Vagina (tissue), 2 donors: ENCODE results near the gene GRIK3. TPM values are rescaled to one million over a fixed set of nuclear protein-coding genes. Genes with fewer than 3 reads are reported as not detected.

Experiments used
- DNase-seq, 2 donors: peaks; one replicate each; pipeline ENCODE4 v3.0.0-alpha.2; 2017; ENCODE audit errors: extremely low spot score in 2 of 2
- H3K27ac ChIP-seq: fragments of 200-600 bp; sonication (generic); one replicate; pipeline ENCODE4 v1.5.1; 2019
- H3K27me3 ChIP-seq: fragments of 200-600 bp; sonication (generic); one replicate; pipeline ENCODE4 v1.5.1; 2019
- H3K36me3 ChIP-seq, 2 donors: fragments of 200-600 bp; sonication (generic); one replicate each; pipeline ENCODE4 v1.5.1; 2017 to 2019
- H3K4me1 ChIP-seq: fragments of 200-600 bp; sonication (generic); one replicate; pipeline ENCODE4 v1.5.1; 2019
- H3K4me3 ChIP-seq, 2 donors: fragments of 200-600 bp; sonication (generic); 1 replicate in 1 of 2; 2 replicates in 1 of 2; pipeline ENCODE4 v1.5.1; 2016 to 2019
- H3K9me3 ChIP-seq: fragments of 200-600 bp; sonication (generic); one replicate; pipeline ENCODE4 v1.5.1; 2019
- POLR2A ChIP-seq, 2 donors: fragments of 450-650 bp; IDR thresholded peaks; one replicate each; pipeline ENCODE4 v1.6.1; 2017; ENCODE audit warnings: antibody characterized with exemption in 2 of 2, mild to moderate bottlenecking in 2 of 2, moderate library complexity in 2 of 2
- POLR2AphosphoS5 ChIP-seq, 2 donors: sonication (generic); formaldehyde crosslinking; IDR thresholded peaks; one replicate each; pipeline ENCODE4 v1.9.0; 2017; ENCODE audit warnings: antibody characterized with exemption in 2 of 2, mild to moderate bottlenecking in 2 of 2, low read depth in 1 of 2; ENCODE audit not compliant: insufficient read depth in 1 of 2
- intact Hi-C: fragments of 100-400 bp; cut with DNase I; formaldehyde crosslinking; loops from one replicate; pipeline ENCODE4 v1.15.1; 2023
- total RNA-seq: library from RNA; depleted of rRNA; stranded (reverse); fragments of >200 nt; gene quantifications from one replicate; pipeline ENCODE4 v1.2.3, GENCODE V29; 2016
- TF ChIP-seq, protein P1 (sequence below), 3 experiments: fragments of 450-650 bp in 2 of 3; fragments of 200-600 bp in 1 of 3; sonication (generic) in 1 of 3; IDR thresholded peaks; one replicate each; pipeline ENCODE4 v1.5.1; 2017 to 2019; ENCODE audit warnings: antibody characterized with exemption in 3 of 3, mild to moderate bottlenecking in 2 of 3, moderate library complexity in 2 of 3

The GRIK3 gene
- total RNA-seq, 1 donor from 2014 or later: 0.74 TPM

DNA sequence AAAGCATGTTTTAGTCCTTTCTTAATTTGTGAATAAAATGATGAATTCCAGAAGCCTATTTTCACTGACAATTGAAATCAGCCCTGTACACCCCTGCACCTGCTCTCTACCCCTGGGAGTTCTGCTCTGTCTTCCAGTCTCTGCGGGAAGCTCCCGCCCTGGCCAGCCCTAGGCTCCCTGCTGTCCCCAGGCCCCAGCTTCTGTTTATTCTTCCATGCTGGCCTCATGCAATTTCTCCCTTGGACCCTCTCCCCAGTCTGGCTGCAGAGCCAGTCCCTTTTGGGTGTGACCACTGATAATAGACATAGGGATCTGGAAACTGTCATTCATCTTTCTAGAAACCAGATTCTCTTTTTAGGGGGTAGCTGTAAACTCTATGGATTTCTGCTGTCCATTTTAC, 258.6 kb downstream of the GRIK3 start:
- Histone ChIP-seq H3K9me3 (no peaks in the 10 kb centered on the region), H3K4me3 (no peak overlapping the region), H3K27ac (no peak overlapping the region), H3K27me3 (no peaks in the 10 kb centered on the region), H3K36me3 (no peaks in the 10 kb centered on the region), H3K4me1 (no peaks in the 10 kb centered on the region)
- intact Hi-C loops: no loop called here
- no peak for DNase-seq
- TF ChIP-seq POLR2AphosphoS5 (IDR thresholded peaks at IDR 0.05; ENCODE audit: insufficient read depth in 1 of 2, low read depth in 1 of 2): no peak
- no peak for TF ChIP-seq POLR2A (IDR thresholded peaks at IDR 0.05)
- TF ChIP-seq, protein P1, sequence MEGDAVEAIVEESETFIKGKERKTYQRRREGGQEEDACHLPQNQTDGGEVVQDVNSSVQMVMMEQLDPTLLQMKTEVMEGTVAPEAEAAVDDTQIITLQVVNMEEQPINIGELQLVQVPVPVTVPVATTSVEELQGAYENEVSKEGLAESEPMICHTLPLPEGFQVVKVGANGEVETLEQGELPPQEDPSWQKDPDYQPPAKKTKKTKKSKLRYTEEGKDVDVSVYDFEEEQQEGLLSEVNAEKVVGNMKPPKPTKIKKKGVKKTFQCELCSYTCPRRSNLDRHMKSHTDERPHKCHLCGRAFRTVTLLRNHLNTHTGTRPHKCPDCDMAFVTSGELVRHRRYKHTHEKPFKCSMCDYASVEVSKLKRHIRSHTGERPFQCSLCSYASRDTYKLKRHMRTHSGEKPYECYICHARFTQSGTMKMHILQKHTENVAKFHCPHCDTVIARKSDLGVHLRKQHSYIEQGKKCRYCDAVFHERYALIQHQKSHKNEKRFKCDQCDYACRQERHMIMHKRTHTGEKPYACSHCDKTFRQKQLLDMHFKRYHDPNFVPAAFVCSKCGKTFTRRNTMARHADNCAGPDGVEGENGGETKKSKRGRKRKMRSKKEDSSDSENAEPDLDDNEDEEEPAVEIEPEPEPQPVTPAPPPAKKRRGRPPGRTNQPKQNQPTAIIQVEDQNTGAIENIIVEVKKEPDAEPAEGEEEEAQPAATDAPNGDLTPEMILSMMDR (IDR thresholded peaks at IDR 0.05): no peak

DNA sequence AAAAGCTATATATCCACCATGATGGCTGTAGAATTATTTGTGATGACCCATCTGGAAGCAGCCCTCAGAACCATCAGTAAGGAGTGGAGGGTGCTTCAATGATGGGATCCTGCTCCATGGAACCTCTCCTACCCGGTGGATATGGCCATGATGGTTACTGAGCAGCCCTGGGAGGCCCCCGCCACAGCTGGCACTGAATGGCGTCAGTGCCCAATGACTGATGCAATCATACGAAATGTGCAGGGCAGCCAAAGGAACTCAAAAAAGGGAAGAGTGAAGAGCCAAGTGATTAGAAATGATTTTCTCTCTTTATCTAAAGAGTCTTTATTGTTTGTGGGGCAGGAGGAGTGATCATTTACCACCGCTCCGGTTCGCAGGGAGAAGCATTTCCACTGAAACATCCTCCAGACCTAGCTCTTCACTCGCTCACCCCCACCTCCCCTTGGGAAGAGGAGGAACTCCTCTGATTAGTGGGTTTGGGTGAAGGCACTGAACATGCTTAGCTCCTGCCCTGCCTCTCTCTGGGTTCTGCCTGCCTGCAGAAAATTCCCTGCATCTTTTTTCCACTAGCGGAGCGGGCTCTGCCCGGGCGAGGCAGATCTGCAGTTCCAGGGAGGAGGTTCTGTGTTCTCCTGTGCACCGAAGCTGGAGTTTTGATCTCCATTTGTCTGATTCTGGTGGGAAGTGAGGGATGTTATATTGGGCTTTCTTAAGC, 260.3 kb downstream of the GRIK3 start:
- no peaks in the 10 kb centered on the region for H3K27me3 ChIP-seq
- DNase-seq: no peak
- TF ChIP-seq, protein P1 (IDR thresholded peaks at IDR 0.05): no peak
- no peak for TF ChIP-seq POLR2A (IDR thresholded peaks at IDR 0.05)
- TF ChIP-seq POLR2AphosphoS5 (IDR thresholded peaks at IDR 0.05; ENCODE audit: insufficient read depth in 1 of 2, low read depth in 1 of 2): no peak

DNA sequence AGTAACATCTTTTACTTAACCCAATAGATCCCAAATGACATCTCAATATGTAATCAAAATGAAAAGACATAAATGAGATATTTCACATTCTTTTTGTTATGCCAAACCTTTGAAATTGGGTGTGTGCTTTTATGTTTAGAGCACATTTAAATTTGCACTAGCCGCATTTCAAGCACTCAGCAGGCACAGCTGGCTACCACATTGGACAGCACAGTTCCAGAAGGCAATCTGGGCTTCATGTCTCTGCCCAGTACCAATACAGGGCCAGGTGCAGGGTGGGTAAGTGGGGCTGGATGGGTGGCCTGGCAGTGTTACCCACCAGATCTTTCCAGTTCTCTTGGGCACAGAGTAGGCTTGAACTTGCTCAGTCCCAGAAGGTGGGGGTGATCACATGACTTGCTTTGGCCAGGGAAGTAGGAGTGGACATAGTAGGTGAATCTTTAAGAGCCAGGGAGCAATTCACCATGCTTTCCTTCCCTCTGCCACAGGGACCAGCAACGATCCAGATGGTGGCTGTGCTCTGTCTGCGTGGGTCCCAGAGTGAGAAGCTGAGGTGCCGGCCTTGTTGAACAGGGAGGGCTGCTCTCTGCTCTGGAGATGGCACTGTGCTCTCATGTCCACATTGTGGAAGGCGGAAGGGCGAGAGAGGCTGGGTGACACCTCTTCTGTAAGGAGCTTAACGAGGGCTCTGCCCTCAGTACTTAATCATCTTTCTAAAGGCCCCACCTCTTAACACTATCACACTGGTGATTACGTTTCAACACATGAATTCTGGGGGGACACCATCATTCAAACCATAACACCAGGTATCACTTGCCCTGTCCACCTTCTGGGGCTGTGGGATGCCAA, 261.4 kb downstream of the GRIK3 start:
- intact Hi-C loops: no loop called here
- no peak overlapping the region for H3K4me3 ChIP-seq
- no peaks in the 10 kb centered on the region for H3K4me1 ChIP-seq
- DNase-seq: no peak
- TF ChIP-seq POLR2A (IDR thresholded peaks at IDR 0.05) (no peak), POLR2AphosphoS5 (IDR thresholded peaks at IDR 0.05; ENCODE audit: insufficient read depth in 1 of 2, low read depth in 1 of 2) (no peak)
- TF ChIP-seq, protein P1 (IDR thresholded peaks at IDR 0.05): no peak
- no peaks in the 10 kb centered on the region for H3K9me3 ChIP-seq
- H3K27me3 ChIP-seq: no peaks in the 10 kb centered on the region
- H3K36me3 ChIP-seq: no peaks in the 10 kb centered on the region
- H3K27ac ChIP-seq: no peak overlapping the region

More for the DNA sequence above, 260.3 kb downstream of the GRIK3 start:
- Histone ChIP-seq H3K9me3 (no peaks in the 10 kb centered on the region), H3K36me3 (no peaks in the 10 kb centered on the region), H3K27ac (no peak overlapping the region), H3K4me1 (no peaks in the 10 kb centered on the region), H3K4me3 (no peak overlapping the region)
- intact Hi-C loops: no loop called here

DNA sequence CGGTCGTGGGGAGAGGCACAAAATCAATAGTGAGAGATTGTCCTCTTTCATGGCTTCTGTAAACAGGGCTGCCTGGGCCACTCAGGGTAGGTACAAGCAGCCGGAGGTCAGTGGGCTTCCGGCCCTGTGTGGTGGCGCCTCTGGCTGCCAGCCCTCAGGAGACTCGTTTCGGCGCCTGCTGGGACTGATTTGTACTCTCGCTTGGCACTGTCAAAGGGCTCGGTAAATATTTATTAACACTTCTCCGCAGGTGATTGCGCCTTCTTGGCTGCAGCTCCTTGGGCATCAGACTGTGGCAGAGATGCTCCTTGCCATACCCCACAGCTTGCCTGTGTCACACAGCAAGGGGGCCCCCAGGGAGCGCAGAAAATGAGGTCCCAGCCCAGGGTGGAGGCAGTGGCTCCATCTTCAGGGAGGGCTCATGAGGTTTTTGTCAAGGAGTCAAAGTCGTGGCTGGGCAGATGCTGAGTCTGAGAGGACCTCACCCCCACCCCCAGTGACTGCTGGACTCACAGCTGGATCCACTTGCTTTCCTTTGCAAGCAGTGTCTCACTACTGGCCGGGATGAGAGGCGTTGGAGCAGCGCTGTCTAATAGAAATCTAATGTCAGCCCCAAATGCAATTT, 262.5 kb downstream of the GRIK3 start:
- intact Hi-C loops: no loop called here
- H3K27ac ChIP-seq: no peak overlapping the region
- DNase-seq: no peak
- no peak overlapping the region for H3K4me3 ChIP-seq
- H3K4me1 ChIP-seq: no peaks in the 10 kb centered on the region
- H3K9me3 ChIP-seq: no peaks in the 10 kb centered on the region
- no peaks in the 10 kb centered on the region for H3K36me3 ChIP-seq
- H3K27me3 ChIP-seq: no peaks in the 10 kb centered on the region
- TF ChIP-seq POLR2A (IDR thresholded peaks at IDR 0.05): no peak
- TF ChIP-seq, protein P1 (IDR thresholded peaks at IDR 0.05): no peak
- TF ChIP-seq POLR2AphosphoS5 (IDR thresholded peaks at IDR 0.05; ENCODE audit: insufficient read depth in 1 of 2, low read depth in 1 of 2): no peak
